Adrenal gland (tissue), 5 donors: Measurements from ENCODE around the gene SLC25A34.

ENCODE experiments used
- POLR2A ChIP-seq, 2 donors: fragments of 450-650 bp; IDR thresholded peaks; one replicate each; pipeline ENCODE4 v1.6.1; 2017; ENCODE audit warnings: antibody characterized with exemption in 2 of 2, mild to moderate bottlenecking in 2 of 2, moderate library complexity in 1 of 2
- TF ChIP-seq, protein P1 (sequence below), 6 experiments: fragments of 450-650 bp in 4 of 6; fragments of 200-600 bp in 2 of 6; sonication (generic) in 1 of 6; IDR thresholded peaks; 1 replicate in 5 of 6; 2 replicates in 1 of 6; pipeline versions ENCODE4 v1.5.1 to v1.8.0; 2016 to 2021; ENCODE audit warnings: antibody characterized with exemption in 6 of 6, mild to moderate bottlenecking in 2 of 6, moderate library complexity in 1 of 6
- donor health status: DM: no; HTN: no; CAD: no.

GRCh38 chr1:15748264-15748663 lies 12.2 kb downstream of the SLC25A34 start:
- TF ChIP-seq, protein P1, sequence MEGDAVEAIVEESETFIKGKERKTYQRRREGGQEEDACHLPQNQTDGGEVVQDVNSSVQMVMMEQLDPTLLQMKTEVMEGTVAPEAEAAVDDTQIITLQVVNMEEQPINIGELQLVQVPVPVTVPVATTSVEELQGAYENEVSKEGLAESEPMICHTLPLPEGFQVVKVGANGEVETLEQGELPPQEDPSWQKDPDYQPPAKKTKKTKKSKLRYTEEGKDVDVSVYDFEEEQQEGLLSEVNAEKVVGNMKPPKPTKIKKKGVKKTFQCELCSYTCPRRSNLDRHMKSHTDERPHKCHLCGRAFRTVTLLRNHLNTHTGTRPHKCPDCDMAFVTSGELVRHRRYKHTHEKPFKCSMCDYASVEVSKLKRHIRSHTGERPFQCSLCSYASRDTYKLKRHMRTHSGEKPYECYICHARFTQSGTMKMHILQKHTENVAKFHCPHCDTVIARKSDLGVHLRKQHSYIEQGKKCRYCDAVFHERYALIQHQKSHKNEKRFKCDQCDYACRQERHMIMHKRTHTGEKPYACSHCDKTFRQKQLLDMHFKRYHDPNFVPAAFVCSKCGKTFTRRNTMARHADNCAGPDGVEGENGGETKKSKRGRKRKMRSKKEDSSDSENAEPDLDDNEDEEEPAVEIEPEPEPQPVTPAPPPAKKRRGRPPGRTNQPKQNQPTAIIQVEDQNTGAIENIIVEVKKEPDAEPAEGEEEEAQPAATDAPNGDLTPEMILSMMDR (IDR thresholded peaks at IDR 0.05): no peak
- no peak for TF ChIP-seq POLR2A (IDR thresholded peaks at IDR 0.05)
